OCI-LY7 (cell line): Measurements from ENCODE around the gene TBC1D3B.

Experiments used
- CTCF ChIP-seq: fragments of 200-600 bp; sonication (generic); conservative IDR thresholded peaks from 2 replicates; pipeline ENCODE4 v1.5.1; 2014; ENCODE audit warnings: mild to moderate bottlenecking, antibody characterized with exemption, low read length, moderate library complexity, mixed read lengths
- EZH2phosphoT487 ChIP-seq: fragments of 200-600 bp; sonication (generic); IDR thresholded peaks from 2 replicates; pipeline ENCODE4 v1.6.1; 2018; ENCODE audit warnings: low read depth, borderline replicate concordance, mild to moderate bottlenecking, mixed run types, antibody characterized with exemption, low read length, moderate library complexity, mixed read lengths

GRCh38 chr17:36183001-36183971 lies 6.8 kb upstream of the TBC1D3B start:
- TF ChIP-seq CTCF (no peak), EZH2phosphoT487 (no peak)
